ENCODE data around the gene TMEM127.

DNA sequence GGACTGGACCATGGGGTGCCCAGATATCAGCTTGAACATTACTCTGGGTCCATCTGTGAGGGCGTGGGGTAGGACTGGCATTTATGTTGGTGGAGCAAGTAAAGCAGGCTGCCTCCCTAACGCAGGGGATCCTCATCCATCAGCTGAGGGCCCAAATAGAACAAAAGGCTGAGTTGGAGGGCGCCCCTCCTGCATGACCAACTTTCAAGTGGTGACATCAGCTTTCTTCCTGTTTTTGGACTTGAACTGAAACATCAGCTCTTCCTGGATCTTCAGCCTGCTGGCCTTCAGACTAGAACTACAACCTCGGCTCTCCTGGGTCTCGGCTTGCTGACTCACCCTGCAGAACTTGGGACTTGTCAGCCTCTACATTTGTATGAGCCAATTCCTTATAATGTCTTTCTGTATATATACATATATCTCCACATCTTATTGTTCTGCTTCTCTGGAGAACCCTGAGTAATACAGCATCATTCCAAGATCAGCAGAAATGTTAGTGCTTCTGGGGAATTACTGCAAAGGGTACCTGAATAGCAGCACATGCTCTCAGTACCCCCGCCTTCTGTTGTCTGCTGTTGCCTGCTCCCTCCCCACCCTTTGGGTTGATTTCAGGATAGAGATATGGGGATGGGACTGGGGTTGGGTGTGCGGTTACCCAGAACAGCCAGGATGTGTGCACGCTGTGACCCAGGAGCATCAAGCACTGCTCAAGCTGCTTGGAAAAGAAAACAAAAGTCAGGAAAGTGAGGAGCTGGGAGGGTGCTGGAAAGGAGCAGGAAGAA, 20.0 kb downstream of the TMEM127 start:
- no peak for TF ChIP-seq EZH2phosphoT487 (IDR thresholded peaks at IDR 0.05; ENCODE audit: insufficient read depth, low read depth)
- TF ChIP-seq EZH2 (IDR thresholded peaks at IDR 0.05; ENCODE audit: insufficient read depth, poor library complexity, severe bottlenecking) = no peak
